Lung (tissue), 12 donors: Measurements from ENCODE around the gene ROR1. TPM values are rescaled to one million over a fixed set of nuclear protein-coding genes. Genes with fewer than 3 reads are reported as not detected.

Source experiments
- ATAC-seq: fragments of 200-7000 bp; cut with Tn5 transposase; one replicate; pipeline ENCODE4 v1.9.1; 2020; ENCODE audit warnings: moderate number of reproducible peaks; ENCODE audit not compliant: insufficient read depth, low FRiP score
- DNase-seq, 3 donors: peaks; one replicate each; pipeline ENCODE4 v3.0.0-alpha.2; 2013 to 2017
- H3K27ac ChIP-seq, 2 donors: one replicate each; pipeline ENCODE4 v1.5.1; 2013; ENCODE audit warnings: mild to moderate bottlenecking in 2 of 2, moderate library complexity in 2 of 2, control low read depth in 1 of 2, inconsistent platforms in 1 of 2, low read depth in 1 of 2, low read length in 1 of 2
- H3K27me3 ChIP-seq, 3 donors: one replicate each; pipeline ENCODE4 v1.5.1; 2013; ENCODE audit warnings: low read length in 2 of 3; ENCODE audit not compliant: control insufficient read depth in 3 of 3, insufficient read depth in 3 of 3
- H3K36me3 ChIP-seq, 4 donors: one replicate each; pipeline ENCODE4 v1.5.1; 2013; ENCODE audit warnings: low read length in 4 of 4, mild to moderate bottlenecking in 1 of 4, moderate library complexity in 1 of 4; ENCODE audit not compliant: control insufficient read depth in 4 of 4, insufficient read depth in 4 of 4
- H3K4me1 ChIP-seq, 5 donors: one replicate each; pipeline ENCODE4 v1.5.1; 2013; ENCODE audit warnings: low read length in 5 of 5, mild to moderate bottlenecking in 2 of 5, moderate library complexity in 1 of 5; ENCODE audit not compliant: control insufficient read depth in 5 of 5, insufficient read depth in 5 of 5
- H3K4me3 ChIP-seq: one replicate; pipeline ENCODE4 v1.5.1; 2013; ENCODE audit warnings: mild to moderate bottlenecking, control low read depth, moderate library complexity
- H3K9ac ChIP-seq, 2 donors: one replicate each; pipeline ENCODE4 v1.5.1; 2013; ENCODE audit warnings: low read length in 2 of 2, control low read depth in 1 of 2; ENCODE audit not compliant: insufficient read depth in 1 of 2
- H3K9me3 ChIP-seq, 4 donors: one replicate each; pipeline ENCODE4 v1.5.1; 2013; ENCODE audit warnings: low read length in 3 of 4, mild to moderate bottlenecking in 1 of 4, moderate library complexity in 1 of 4; ENCODE audit not compliant: control insufficient read depth in 4 of 4, insufficient read depth in 3 of 4
- CTCF ChIP-seq: IDR thresholded peaks from 2 replicates; pipeline ENCODE4 v1.5.1; 2012; ENCODE audit warnings: mild to moderate bottlenecking; ENCODE audit errors: control extremely low read depth, extremely low read depth
- WGBS, 2 donors: extraction: QIAGEN DNeasy Blood & Tissue Kit; methylation state at CpG; one replicate each; pipeline ENCODE4 v1.1.7; 2013; 5-methylcytosine and 5-hydroxymethylcytosine counted together
- polyA plus RNA-seq, 2 donors: library from polyadenylated mRNA; stranded (reverse); fragments of 200-250 nt; gene quantifications; one replicate each; pipeline ENCODE4 v1.2.1, GENCODE V29; 2013
- total RNA-seq, 2 donors: library from RNA; depleted of rRNA in 1 of 2; stranded (reverse); fragments of >200 nt in 1 of 2; gene quantifications; one replicate each; pipeline ENCODE4 v1.2.1, GENCODE V29; 2014 to 2021
- donor health status: control.
- donor health status: control.
- donor health status: Bipolar disorder and iron deficiency.
- donor health status: healthy.
- donor health status: DM: yes; HTN: yes; CAD: no.

ROR1 gene
- total and polyA plus RNA-seq, 4 donors = 2.9 to 47.0 (median 14.0) TPM

GRCh38 chr1:64137412-64137803, 363.6 kb downstream of the ROR1 start:
- no peak for TF ChIP-seq CTCF
- H3K4me1 ChIP-seq = peaks cover 0 to 29% (median 0%) of the 10 kb centered on the region in 5 donors
- no peak overlapping the region for H3K27ac ChIP-seq
- H3K27me3 ChIP-seq = no peaks in the 10 kb centered on the region
- DNase-seq (no peak), ATAC-seq (no peak)
- H3K9ac ChIP-seq = no peak overlapping the region
- 44 to 46% methylated on average over 4 of the region's 4 CpGs for WGBS, 2 donors
- peaks cover 0 to 2% (median 0%) of the 10 kb centered on the region in 4 donors for H3K9me3 ChIP-seq
- H3K4me3 ChIP-seq = no peak overlapping the region
- peaks cover 0 to 27% (median 15%) of the 10 kb centered on the region in 4 donors for H3K36me3 ChIP-seq

GRCh38 chr1:64139877-64140276, 366.1 kb downstream of the ROR1 start:
- Histone ChIP-seq H3K27me3 (no peaks in the 10 kb centered on the region), H3K4me3 (no peak overlapping the region), H3K36me3 (peaks cover 0 to 47% (median 22%) of the 10 kb centered on the region in 4 donors), H3K9me3 (no peaks in the 10 kb centered on the region), H3K9ac (no peak overlapping the region), H3K4me1 (peaks cover 0 to 28% (median 0%) of the 10 kb centered on the region in 5 donors), H3K27ac (no peak overlapping the region)
- no peak for TF ChIP-seq CTCF
- WGBS, 2 donors = 63 to 77% methylated on average over 10 of the region's 10 CpGs
- ATAC-seq (no peak), DNase-seq (peak in 1 of 3 donors; percentile 28)

GRCh38 chr1:64140596-64140995, 366.8 kb downstream of the ROR1 start:
- H3K9ac ChIP-seq = no peak overlapping the region
- no peaks in the 10 kb centered on the region for H3K27me3 ChIP-seq
- peaks cover 0 to 48% (median 23%) of the 10 kb centered on the region in 4 donors for H3K36me3 ChIP-seq
- peaks cover 0 to 20% (median 0%) of the 10 kb centered on the region in 5 donors for H3K4me1 ChIP-seq
- no peaks in the 10 kb centered on the region for H3K9me3 ChIP-seq
- no peak for ATAC-seq
- H3K4me3 ChIP-seq = no peak overlapping the region
- WGBS, 2 donors = 67 to 72% methylated on average over 2 of the region's 2 CpGs
- TF ChIP-seq CTCF = no peak
- H3K27ac ChIP-seq = no peak overlapping the region
- DNase-seq = no peak
